LNCAP (cell line): ENCODE measurements around the gene NETO2.

Experiments used
- CTCF ChIP-seq: fragments of 450-650 bp; IDR thresholded peaks from 2 replicates; pipeline ENCODE4 v1.5.1; 2017; ENCODE audit warnings: mild to moderate bottlenecking

NETO2 gene

GRCh38 chr16:47158992-47159391 lies 15.2 kb upstream of the NETO2 start:
- no peak for TF ChIP-seq CTCF

DNA sequence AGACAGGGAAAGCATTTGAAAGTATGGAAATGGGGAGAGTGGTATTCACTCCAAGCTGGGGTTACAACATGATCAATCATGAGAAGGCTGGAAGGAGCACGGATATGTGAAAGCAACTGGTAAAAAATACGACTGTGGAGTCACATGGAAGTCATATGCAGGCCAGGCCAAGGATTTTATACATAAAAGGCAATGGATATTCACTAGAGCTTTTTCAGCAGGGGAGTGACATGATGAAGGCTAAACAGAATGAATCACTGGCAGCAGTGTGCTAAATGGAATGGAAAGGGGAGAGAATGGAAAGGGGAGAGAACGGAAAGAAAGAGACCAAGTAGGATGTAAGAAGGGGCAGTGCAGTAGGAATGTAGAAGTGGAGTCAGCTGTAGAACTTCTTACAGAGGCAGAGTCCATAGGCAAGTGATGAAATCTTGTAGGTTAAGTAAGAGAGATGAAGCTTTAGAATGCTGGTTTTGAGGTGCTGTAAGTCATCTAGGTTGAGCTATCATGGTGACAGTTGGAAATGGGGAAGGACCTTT lies 13.0 kb upstream of the NETO2 start:
- TF ChIP-seq CTCF, result no peak

GRCh38 chr16:47150067-47150466 lies 6.3 kb upstream of the NETO2 start:
- no peak for TF ChIP-seq CTCF

- no peak for TF ChIP-seq CTCF
Observed at GRCh38 chr16:47144559-47144877, 773 bp upstream of the NETO2 start.

DNA sequence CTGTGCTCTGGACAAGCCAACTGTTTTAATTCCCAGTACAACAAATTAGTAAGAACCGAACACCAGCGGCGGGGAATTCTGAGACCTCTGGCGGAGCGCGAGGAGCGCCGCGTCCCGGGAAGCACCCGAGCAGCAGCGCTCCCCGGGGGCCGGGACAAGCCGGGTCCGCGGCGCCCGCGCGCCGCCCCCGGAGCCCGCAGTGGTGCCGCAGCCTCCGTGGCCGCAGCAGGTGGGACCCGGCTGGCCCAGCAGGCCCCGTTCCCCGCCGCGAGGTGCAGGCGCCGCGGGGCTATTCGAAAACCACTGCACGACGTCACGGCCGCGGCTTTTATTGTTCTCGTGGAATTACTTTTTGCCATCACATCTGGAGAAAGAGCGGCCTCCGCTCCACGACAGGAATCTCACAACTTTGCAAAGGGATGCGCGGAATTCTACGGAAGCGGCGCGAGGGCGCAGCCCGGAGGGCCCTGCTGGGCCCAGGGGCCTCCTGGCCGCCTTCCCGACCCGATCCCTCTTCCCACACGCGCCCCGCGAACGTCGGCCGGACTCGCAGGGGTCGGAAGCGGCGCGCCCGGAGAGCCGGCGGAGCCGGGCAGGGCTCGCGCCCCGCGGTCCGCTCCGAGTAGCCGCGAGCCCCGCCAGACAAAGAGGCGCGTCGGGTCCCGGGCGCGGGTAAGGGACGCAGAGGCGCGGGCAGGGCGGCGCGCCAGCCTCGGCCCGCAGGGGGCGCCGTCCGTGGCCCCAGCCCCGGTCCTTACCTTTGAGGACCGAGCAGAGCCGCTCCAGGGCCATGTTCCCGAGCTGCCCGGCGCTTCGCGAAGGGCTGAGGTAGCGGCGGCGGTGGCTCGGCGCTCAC lies 696 bp downstream of the NETO2 start:
- peak; percentile 80 for TF ChIP-seq CTCF

- no peak for TF ChIP-seq CTCF
Observed at GRCh38 chr16:47142486-47142820, 1.3 kb downstream of the NETO2 start.

DNA sequence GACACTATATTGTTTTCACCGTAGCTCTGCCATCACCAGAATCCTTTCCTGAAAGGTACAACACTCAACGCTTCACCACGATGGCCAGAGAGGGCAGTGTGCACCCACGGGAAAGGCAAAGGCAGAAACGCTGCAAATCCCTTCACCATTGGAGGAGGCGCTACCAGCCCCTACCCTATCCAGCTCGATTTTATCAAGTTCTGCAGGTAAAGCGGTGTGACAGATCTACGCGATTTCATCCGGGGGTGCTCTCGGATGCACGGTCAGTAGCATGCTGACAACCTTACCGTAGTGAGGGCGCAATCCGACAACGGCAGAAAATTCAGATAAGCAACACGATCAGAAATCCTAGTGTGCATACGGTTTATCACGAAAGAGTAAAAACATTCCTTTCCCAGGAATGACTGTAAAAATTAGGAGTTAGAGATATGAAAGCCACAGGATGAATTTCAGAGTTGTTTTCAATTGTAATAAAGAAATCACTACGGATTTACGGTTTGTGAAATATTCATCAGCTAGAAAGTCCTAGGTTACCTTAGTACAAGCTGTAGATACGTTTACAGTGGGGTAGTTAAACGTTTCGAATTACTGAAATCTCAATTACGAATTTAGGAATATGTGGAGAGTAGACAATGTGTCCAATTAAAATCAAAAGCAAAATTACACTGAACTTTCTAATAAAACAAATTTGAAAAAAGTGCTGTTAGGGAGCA lies 1.8 kb downstream of the NETO2 start:
- TF ChIP-seq CTCF, result peak; percentile 95
